ENCODE measurements around the gene POLR3A. TPM values are rescaled to one million over a fixed set of nuclear protein-coding genes. Genes with fewer than 3 reads are reported as not detected.

The POLR3A gene
- polyA plus RNA-seq, 1 donor from 2014 or later, result 15.6 TPM

- H3K27ac ChIP-seq (ENCODE audit: low read length), result no peak overlapping the region
- no peaks in the 10 kb centered on the region for H3K9me3 ChIP-seq (ENCODE audit: low read length)
- no peaks in the 10 kb centered on the region for H3F3A ChIP-seq (ENCODE audit: insufficient read depth, low read length, poor library complexity, severe bottlenecking)
- H3K4me3 ChIP-seq (ENCODE audit: low read length), result no peak overlapping the region
- no peaks in the 10 kb centered on the region for H3K27me3 ChIP-seq (ENCODE audit: insufficient read depth, low read depth, low read length)
- H4K20me1 ChIP-seq (ENCODE audit: insufficient read depth), result no peaks in the 10 kb centered on the region
- no peaks in the 10 kb centered on the region for H3K36me3 ChIP-seq (ENCODE audit: insufficient read depth, low read length)
- no peak overlapping the region for H3K4me2 ChIP-seq (ENCODE audit: low read length)
- H3K9me2 ChIP-seq (ENCODE audit: insufficient read depth, low read length), result no peaks in the 10 kb centered on the region
- H2AFZ ChIP-seq (ENCODE audit: low read depth, low read length), result no peak overlapping the region
- TF ChIP-seq EP300 (conservative IDR thresholded peaks at IDR 0.05; ENCODE audit: poor library complexity, severe bottlenecking), result no peak
- TF ChIP-seq, protein P1, sequence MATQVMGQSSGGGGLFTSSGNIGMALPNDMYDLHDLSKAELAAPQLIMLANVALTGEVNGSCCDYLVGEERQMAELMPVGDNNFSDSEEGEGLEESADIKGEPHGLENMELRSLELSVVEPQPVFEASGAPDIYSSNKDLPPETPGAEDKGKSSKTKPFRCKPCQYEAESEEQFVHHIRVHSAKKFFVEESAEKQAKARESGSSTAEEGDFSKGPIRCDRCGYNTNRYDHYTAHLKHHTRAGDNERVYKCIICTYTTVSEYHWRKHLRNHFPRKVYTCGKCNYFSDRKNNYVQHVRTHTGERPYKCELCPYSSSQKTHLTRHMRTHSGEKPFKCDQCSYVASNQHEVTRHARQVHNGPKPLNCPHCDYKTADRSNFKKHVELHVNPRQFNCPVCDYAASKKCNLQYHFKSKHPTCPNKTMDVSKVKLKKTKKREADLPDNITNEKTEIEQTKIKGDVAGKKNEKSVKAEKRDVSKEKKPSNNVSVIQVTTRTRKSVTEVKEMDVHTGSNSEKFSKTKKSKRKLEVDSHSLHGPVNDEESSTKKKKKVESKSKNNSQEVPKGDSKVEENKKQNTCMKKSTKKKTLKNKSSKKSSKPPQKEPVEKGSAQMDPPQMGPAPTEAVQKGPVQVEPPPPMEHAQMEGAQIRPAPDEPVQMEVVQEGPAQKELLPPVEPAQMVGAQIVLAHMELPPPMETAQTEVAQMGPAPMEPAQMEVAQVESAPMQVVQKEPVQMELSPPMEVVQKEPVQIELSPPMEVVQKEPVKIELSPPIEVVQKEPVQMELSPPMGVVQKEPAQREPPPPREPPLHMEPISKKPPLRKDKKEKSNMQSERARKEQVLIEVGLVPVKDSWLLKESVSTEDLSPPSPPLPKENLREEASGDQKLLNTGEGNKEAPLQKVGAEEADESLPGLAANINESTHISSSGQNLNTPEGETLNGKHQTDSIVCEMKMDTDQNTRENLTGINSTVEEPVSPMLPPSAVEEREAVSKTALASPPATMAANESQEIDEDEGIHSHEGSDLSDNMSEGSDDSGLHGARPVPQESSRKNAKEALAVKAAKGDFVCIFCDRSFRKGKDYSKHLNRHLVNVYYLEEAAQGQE (IDR thresholded peaks at IDR 0.05; ENCODE audit: borderline replicate concordance), result no peak
- TF ChIP-seq EZH2 (IDR thresholded peaks at IDR 0.05; ENCODE audit: borderline replicate concordance, insufficient read depth, low read length, poor library complexity, severe bottlenecking), result no peak
- TF ChIP-seq SMC3 (conservative IDR thresholded peaks at IDR 0.05; ENCODE audit: poor library complexity), result no peak
- no peak for TF ChIP-seq MXI1 (conservative IDR thresholded peaks at IDR 0.05; ENCODE audit: poor library complexity, severe bottlenecking)
- no peaks in the 10 kb centered on the region for H3K79me2 ChIP-seq (replicated peaks; ENCODE audit: insufficient read depth, low read length)
- H3K9ac ChIP-seq (ENCODE audit: low read length), result no peak overlapping the region
Measured at GRCh38 chr10:77964811-77965210, 64.5 kb downstream of the POLR3A start.

DNA sequence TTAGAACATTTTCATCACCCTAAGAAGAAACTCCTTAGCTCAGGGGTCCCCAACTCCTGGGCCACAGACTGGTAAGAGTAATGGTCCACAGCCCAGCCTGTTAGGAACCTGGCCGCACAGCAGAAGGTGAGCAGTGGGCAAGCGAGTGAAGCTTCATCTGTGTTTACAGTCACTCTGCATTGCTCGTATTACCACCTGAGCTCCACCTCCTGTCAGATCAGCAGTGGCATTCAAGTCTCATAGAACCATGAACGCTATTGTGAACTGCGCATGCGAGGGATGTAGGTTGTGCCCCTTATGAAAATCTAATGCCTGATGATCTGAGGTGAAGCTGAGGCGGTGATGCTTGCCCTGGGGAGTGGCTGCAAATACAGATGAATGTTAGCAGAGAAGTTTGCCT is 65.4 kb downstream of the POLR3A start:
- Histone ChIP-seq H3K4me3 (ENCODE audit: low read length) (no peak overlapping the region), H4K20me1 (ENCODE audit: insufficient read depth) (no peaks in the 10 kb centered on the region), H2AFZ (ENCODE audit: low read depth, low read length) (no peak overlapping the region), H3K9ac (ENCODE audit: low read length) (no peak overlapping the region), H3K9me3 (ENCODE audit: low read length) (no peaks in the 10 kb centered on the region), H3F3A (ENCODE audit: insufficient read depth, low read length, poor library complexity, severe bottlenecking) (no peaks in the 10 kb centered on the region), H3K4me2 (ENCODE audit: low read length) (no peak overlapping the region), H3K9me2 (ENCODE audit: insufficient read depth, low read length) (no peaks in the 10 kb centered on the region), H3K79me2 (replicated peaks; ENCODE audit: insufficient read depth, low read length) (no peaks in the 10 kb centered on the region), H3K27ac (ENCODE audit: low read length) (no peak overlapping the region), H3K27me3 (ENCODE audit: insufficient read depth, low read depth, low read length) (no peaks in the 10 kb centered on the region), H3K36me3 (ENCODE audit: insufficient read depth, low read length) (no peaks in the 10 kb centered on the region)
- TF ChIP-seq, protein P1 (IDR thresholded peaks at IDR 0.05; ENCODE audit: borderline replicate concordance), result no peak
- TF ChIP-seq SMC3 (conservative IDR thresholded peaks at IDR 0.05; ENCODE audit: poor library complexity), result no peak
- TF ChIP-seq POLR2AphosphoS5 (IDR thresholded peaks at IDR 0.05), result no peak
- TF ChIP-seq EP300 (conservative IDR thresholded peaks at IDR 0.05; ENCODE audit: poor library complexity, severe bottlenecking), result no peak
- no peak for TF ChIP-seq TAF1 (IDR thresholded peaks at IDR 0.05; ENCODE audit: low read depth)
- no peak for TF ChIP-seq CTCF (IDR thresholded peaks at IDR 0.05; ENCODE audit: poor library complexity, severe bottlenecking)
- TF ChIP-seq EZH2 (IDR thresholded peaks at IDR 0.05; ENCODE audit: borderline replicate concordance, insufficient read depth, low read length, poor library complexity, severe bottlenecking), result no peak
- no peak for TF ChIP-seq RAD21 (conservative IDR thresholded peaks at IDR 0.05)
- no peak for TF ChIP-seq MXI1 (conservative IDR thresholded peaks at IDR 0.05; ENCODE audit: poor library complexity, severe bottlenecking)

Measured in neural cell (in vitro differentiated cells).